Heart left ventricle (tissue), 16 donors: ENCODE measurements around the gene FOXK1. TPM values are rescaled to one million over a fixed set of nuclear protein-coding genes. Genes with fewer than 3 reads are reported as not detected.

Experiments used
- ATAC-seq, 4 donors: fragments of 200-7000 bp; cut with Tn5 transposase; one replicate each; pipeline ENCODE4 v1.9.1; 2020 to 2022; ENCODE audit warnings: moderate library complexity in 4 of 4, mild to moderate bottlenecking in 3 of 4, moderate number of reproducible peaks in 1 of 4
- DNase-seq, 5 donors: peaks; one replicate each; pipeline ENCODE4 v3.0.0-alpha.2; 2020
- H3K27ac ChIP-seq, 12 donors: fragments of 200-600 bp; sonication (generic) in 4 of 12; one replicate each; pipeline versions ENCODE4 v1.5.0 to v1.8.0; 2016 to 2022; ENCODE audit warnings: mild to moderate bottlenecking in 2 of 12
- H3K27me3 ChIP-seq, 9 donors: fragments of 200-600 bp; sonication (generic) in 2 of 9; one replicate each; pipeline versions ENCODE4 v1.5.1 to v1.8.0; 2016 to 2022; ENCODE audit warnings: mild to moderate bottlenecking in 3 of 9
- H3K36me3 ChIP-seq, 9 donors: fragments of 200-600 bp; sonication (generic) in 2 of 9; one replicate each; pipeline versions ENCODE4 v1.5.0 to v1.8.0; 2018 to 2022; ENCODE audit warnings: mild to moderate bottlenecking in 2 of 9
- H3K4me1 ChIP-seq, 12 donors: fragments of 200-600 bp; sonication (generic) in 4 of 12; one replicate each; pipeline versions ENCODE4 v1.5.0 to v1.8.0; 2016 to 2022; ENCODE audit warnings: mild to moderate bottlenecking in 3 of 12
- H3K4me3 ChIP-seq, 12 donors: fragments of 200-600 bp; sonication (generic) in 4 of 12; one replicate each; pipeline versions ENCODE4 v1.5.0 to v1.8.0; 2017 to 2022; ENCODE audit warnings: mild to moderate bottlenecking in 9 of 12, moderate library complexity in 4 of 12
- H3K9me3 ChIP-seq, 12 donors: fragments of 200-600 bp; sonication (generic) in 4 of 12; one replicate each; pipeline versions ENCODE4 v1.5.0 to v1.8.0; 2016 to 2022; ENCODE audit warnings: mild to moderate bottlenecking in 1 of 12
- POLR2A ChIP-seq, 2 donors: fragments of 450-650 bp; IDR thresholded peaks; one replicate each; pipeline ENCODE4 v1.6.1; 2017; ENCODE audit warnings: antibody characterized with exemption in 2 of 2, mild to moderate bottlenecking in 2 of 2, moderate library complexity in 2 of 2
- WGBS, 4 donors: extraction: QIAGEN DNeasy Blood & Tissue Kit in 2 of 4; methylation state at CpG; one replicate each; pipeline versions ENCODE4 v1.1.5 to v1.1.7; 2013 to 2018; 5-methylcytosine and 5-hydroxymethylcytosine counted together
- intact Hi-C, 10 donors: fragments of 100-400 bp; cut with DNase I; formaldehyde crosslinking; loops; one replicate each; pipeline versions ENCODE4 v1.11.1 to v1.14.2; 2022
- polyA plus RNA-seq, 2 donors: library from polyadenylated mRNA; stranded (reverse); fragments of 200-250 nt; gene quantifications; one replicate each; pipeline ENCODE4 v1.2.3, GENCODE V29; 2013
- total RNA-seq, 9 donors: library from RNA; depleted of rRNA in 2 of 9; stranded (reverse); fragments of >200 nt in 2 of 9; fragmentation: NEBNext Ultra II Directional in 3 of 9; extraction: Animal tissue kit (Norgen Biotek cat#: 25700) in 3 of 9; gene quantifications; one replicate each; pipeline versions ENCODE4 v1.1.0 to v1.2.4, GENCODE V29; 2016 to 2023
- TF ChIP-seq, protein P1 (sequence below), 12 donors: fragments of 200-600 bp; sonication (generic) in 4 of 12; IDR thresholded peaks; one replicate each; pipeline versions ENCODE4 v1.5.0 to v1.8.0; 2018 to 2022; ENCODE audit warnings: antibody characterized with exemption in 12 of 12, mild to moderate bottlenecking in 5 of 12
- donor health status: ischemic (EF 13 %, LVEDD 7.1; RV severe dilation, severe dysfunction).
- donor health status: healthy with polysubstance abuse.
- donor health status: DM: no; HTN: yes; CAD: no.
- donor health status: DM: no; HTN: no; CAD: no.
- donor health status: ischemic (EF 25% LVEDD 6.9; RV normal size, moderate dysfunction).
- donor health status: ischemic (EF 25% LVEDD 5.7; RV mildly dilated, moderate dysfunction).
- donor health status: healthy.
- donor health status: DM: yes; HTN: yes; CAD: no.
- donor health status: ischemic (EF 35%, LVEDD 5.7; RV mildly dilated, moderate dysfunction).
- donor health status: nonischemic (EF 11% LVEDD 7.7; RV severe dilation, severe dysfunction).
- donor health status: DM: yes; HTN: yes; CAD: no.
- donor health status: PGD.
- donor health status: ischemic (EF 29% LVEDD 5.4; RV normal size, mild dysfunction).
- donor health status: nonischemic (EF 23%, LVEDD 6.1; RV moderate dilation, normal function).

Gene FOXK1
- total and polyA plus RNA-seq, 11 donors, result 9.3 to 43.7 (median 19.8) TPM

DNA sequence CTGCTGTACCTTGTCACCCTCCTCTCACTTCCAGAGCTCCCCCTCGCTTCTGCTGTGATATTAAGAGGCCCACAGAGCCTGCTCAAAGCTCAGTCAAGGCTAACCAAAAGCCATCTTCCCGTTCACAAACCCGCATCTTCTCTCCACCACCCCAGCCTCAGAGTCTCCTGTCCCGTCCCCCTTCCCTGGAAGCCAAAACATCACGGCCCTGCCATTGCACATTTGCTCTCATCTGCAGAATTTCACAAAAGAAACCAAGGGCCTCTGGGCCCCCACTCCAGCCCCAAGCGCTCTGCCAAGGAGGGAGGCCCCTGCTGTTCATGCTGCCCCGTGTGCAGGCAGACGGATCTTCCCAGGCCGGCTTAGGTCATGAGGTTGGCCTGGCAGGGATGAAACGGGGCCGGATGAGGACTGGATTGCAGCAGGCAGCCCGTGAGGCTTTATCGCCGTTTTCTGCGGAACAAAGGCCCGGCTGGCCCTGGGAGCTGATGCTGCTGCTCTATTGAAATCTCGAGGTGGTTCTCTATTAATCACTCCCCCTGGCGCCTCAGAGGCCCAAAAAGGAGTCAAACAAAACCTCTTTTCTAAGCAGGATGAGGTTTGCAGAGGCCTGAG is 31.6 kb upstream of the FOXK1 start:
- Histone ChIP-seq H3K36me3 (no peaks in the 10 kb centered on the region), H3K27me3 (no peaks in the 10 kb centered on the region), H3K4me1 (peaks cover 0 to 13% (median 7%) of the 10 kb centered on the region in 12 donors), H3K27ac (peak overlapping the region in 9 of 12 donors; percentile 20 to 71 (median 49)), H3K4me3 (no peak overlapping the region), H3K9me3 (peaks cover 0 to 5% (median 0%) of the 10 kb centered on the region in 12 donors)
- TF ChIP-seq POLR2A (IDR thresholded peaks at IDR 0.05), result no peak
- WGBS, 4 donors, result 35 to 49% (median 45%) methylated on average over 18 of the region's 18 CpGs
- DNase-seq (peak; percentile 37 to 67 (median 51)), ATAC-seq (peak; percentile 57 to 86 (median 78))
- intact Hi-C loops, result no loop called here

DNA sequence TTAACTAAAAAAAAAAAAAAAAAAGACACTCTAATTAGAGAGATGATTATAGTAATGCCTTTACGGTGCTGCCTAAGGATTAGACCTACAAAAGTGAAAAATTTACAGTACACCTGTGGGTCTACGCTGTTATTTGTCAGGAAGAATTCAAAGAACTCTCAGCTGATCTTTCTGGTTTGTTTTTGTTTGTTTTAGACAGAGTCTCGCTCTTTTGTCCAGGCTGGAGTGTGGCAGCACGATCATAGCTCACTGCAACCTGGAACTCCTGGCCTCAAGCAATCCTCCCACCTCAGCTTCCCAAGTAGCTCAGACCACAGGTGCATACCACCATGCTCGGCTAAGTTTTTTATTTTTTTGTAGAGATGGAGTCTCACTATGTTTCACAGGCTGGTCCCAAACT is 28.3 kb upstream of the FOXK1 start:
- no peak overlapping the region for H3K27ac ChIP-seq
- 94 to 98% (median 95%) methylated on average over 5 of the region's 5 CpGs for WGBS, 4 donors

DNA sequence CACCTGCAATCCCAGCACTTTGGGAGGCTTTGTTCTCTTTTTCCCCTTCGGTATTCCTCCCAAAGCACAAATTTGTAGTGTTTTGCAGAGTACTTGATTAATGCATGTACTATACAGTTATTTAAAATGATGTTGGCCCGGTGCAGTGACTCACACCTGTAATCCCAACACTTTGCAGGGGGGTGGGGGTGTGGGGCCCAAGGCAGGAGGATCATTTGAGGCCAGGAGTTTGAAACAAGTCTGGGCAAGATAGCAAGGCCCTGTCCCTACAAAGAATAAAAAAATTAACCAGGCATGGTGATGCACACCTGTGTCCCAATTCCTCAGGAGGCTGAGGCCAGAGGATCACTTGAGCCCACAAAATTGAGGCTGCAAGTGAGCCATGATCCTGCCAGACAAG is 26.8 kb upstream of the FOXK1 start:
- Histone ChIP-seq H3K4me3 (no peak overlapping the region), H3K27ac (no peak overlapping the region), H3K4me1 (peaks cover 0 to 12% (median 7%) of the 10 kb centered on the region in 12 donors), H3K36me3 (no peaks in the 10 kb centered on the region), H3K27me3 (no peaks in the 10 kb centered on the region), H3K9me3 (peaks cover 0 to 16% (median 4%) of the 10 kb centered on the region in 12 donors)
- intact Hi-C loops, result no loop called here
- 88 to 98% (median 93%) methylated on average over 2 of the region's 2 CpGs for WGBS, 4 donors
- ATAC-seq, result no peak
- no peak for DNase-seq
- TF ChIP-seq POLR2A (IDR thresholded peaks at IDR 0.05), result no peak
- TF ChIP-seq, protein P1, sequence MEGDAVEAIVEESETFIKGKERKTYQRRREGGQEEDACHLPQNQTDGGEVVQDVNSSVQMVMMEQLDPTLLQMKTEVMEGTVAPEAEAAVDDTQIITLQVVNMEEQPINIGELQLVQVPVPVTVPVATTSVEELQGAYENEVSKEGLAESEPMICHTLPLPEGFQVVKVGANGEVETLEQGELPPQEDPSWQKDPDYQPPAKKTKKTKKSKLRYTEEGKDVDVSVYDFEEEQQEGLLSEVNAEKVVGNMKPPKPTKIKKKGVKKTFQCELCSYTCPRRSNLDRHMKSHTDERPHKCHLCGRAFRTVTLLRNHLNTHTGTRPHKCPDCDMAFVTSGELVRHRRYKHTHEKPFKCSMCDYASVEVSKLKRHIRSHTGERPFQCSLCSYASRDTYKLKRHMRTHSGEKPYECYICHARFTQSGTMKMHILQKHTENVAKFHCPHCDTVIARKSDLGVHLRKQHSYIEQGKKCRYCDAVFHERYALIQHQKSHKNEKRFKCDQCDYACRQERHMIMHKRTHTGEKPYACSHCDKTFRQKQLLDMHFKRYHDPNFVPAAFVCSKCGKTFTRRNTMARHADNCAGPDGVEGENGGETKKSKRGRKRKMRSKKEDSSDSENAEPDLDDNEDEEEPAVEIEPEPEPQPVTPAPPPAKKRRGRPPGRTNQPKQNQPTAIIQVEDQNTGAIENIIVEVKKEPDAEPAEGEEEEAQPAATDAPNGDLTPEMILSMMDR (IDR thresholded peaks at IDR 0.05), result no peak

More for the DNA sequence above, 28.3 kb upstream of the FOXK1 start:
- peaks cover 0 to 13% (median 7%) of the 10 kb centered on the region in 12 donors for H3K4me1 ChIP-seq
- no peaks in the 10 kb centered on the region for H3K27me3 ChIP-seq
- ATAC-seq (no peak), DNase-seq (no peak)
- peaks cover 0 to 5% (median 0%) of the 10 kb centered on the region in 12 donors for H3K9me3 ChIP-seq
- TF ChIP-seq, protein P1 (IDR thresholded peaks at IDR 0.05), result no peak
- TF ChIP-seq POLR2A (IDR thresholded peaks at IDR 0.05), result no peak
- no peaks in the 10 kb centered on the region for H3K36me3 ChIP-seq
- intact Hi-C loops, result no loop called here
- no peak overlapping the region for H3K4me3 ChIP-seq

DNA sequence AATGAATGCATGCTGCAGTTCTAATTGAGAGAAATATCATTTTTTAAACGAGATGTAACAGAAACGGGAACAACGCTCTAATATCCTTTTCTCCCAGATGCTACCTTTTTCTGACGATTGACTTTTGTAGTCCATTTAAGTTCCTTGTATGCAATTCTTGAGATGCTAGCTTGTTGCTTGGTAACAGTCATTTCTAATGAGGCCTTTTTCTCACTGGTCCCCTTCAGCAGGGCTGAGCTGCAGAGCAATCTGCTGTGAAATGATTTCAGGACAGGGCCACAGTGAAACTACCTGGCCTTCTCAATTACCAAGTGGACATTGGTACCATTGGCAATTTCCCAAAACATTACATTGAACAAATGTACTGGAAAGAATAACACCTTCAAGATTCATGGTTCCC is 26.2 kb upstream of the FOXK1 start:
- Histone ChIP-seq H3K36me3 (no peaks in the 10 kb centered on the region), H3K27me3 (no peaks in the 10 kb centered on the region), H3K4me3 (no peak overlapping the region), H3K9me3 (peaks cover 0 to 16% (median 4%) of the 10 kb centered on the region in 12 donors), H3K4me1 (peaks cover 0 to 6% (median 2%) of the 10 kb centered on the region in 12 donors), H3K27ac (no peak overlapping the region)
- DNase-seq, result no peak
- no peak for ATAC-seq
- 82 to 94% (median 90%) methylated on average over 4 of the region's 4 CpGs for WGBS, 4 donors
- intact Hi-C loops, result no loop called here
- TF ChIP-seq, protein P1 (IDR thresholded peaks at IDR 0.05), result no peak
- no peak for TF ChIP-seq POLR2A (IDR thresholded peaks at IDR 0.05)
